GM21526 (cell line): ENCODE data around the gene RNF220.

Source experiments
- ATAC-seq: cut with Tn5 transposase; IDR thresholded peaks from one replicate; pipeline ENCODE4 v1.9.1; 2021; ENCODE audit warnings: moderate library complexity; ENCODE audit not compliant: unreplicated experiment, low FRiP score

Gene RNF220

GRCh38 chr1:44406737-44407429, 1.8 kb downstream of the RNF220 start:
- ATAC-seq, result no peak

GRCh38 chr1:44407430-44408211, 2.6 kb downstream of the RNF220 start:
- ATAC-seq, result no peak

GRCh38 chr1:44408212-44408582, 3.1 kb downstream of the RNF220 start:
- no peak for ATAC-seq

GRCh38 chr1:44408632-44409602, 3.9 kb downstream of the RNF220 start:
- no peak for ATAC-seq

GRCh38 chr1:44409757-44410156, 4.7 kb downstream of the RNF220 start:
- no peak for ATAC-seq

- ATAC-seq, result no peak
Observed at GRCh38 chr1:44411861-44412260, 6.8 kb downstream of the RNF220 start.

- ATAC-seq, result no peak
Observed at GRCh38 chr1:44412601-44413000, 7.5 kb downstream of the RNF220 start.

- ATAC-seq, result no peak
Observed at GRCh38 chr1:44413740-44414139, 8.7 kb downstream of the RNF220 start.

GRCh38 chr1:44415013-44415412, 10.0 kb downstream of the RNF220 start:
- ATAC-seq, result no peak

- ATAC-seq, result no peak
Observed at GRCh38 chr1:44416408-44416807, 11.4 kb downstream of the RNF220 start.

- no peak for ATAC-seq
Observed at GRCh38 chr1:44417351-44418021, 12.4 kb downstream of the RNF220 start.

- ATAC-seq, result no peak
Observed at GRCh38 chr1:44418022-44418673, 13.1 kb downstream of the RNF220 start.

- ATAC-seq, result no peak
Observed at GRCh38 chr1:44419901-44420300, 14.8 kb downstream of the RNF220 start.

- no peak for ATAC-seq
Observed at GRCh38 chr1:44420535-44420934, 15.5 kb downstream of the RNF220 start.

GRCh38 chr1:44421446-44421884, 16.4 kb downstream of the RNF220 start:
- no peak for ATAC-seq

GRCh38 chr1:44422161-44422560, 17.1 kb downstream of the RNF220 start:
- ATAC-seq, result no peak

- no peak for ATAC-seq
Observed at GRCh38 chr1:44423591-44424537, 18.8 kb downstream of the RNF220 start.

- ATAC-seq, result no peak
Observed at GRCh38 chr1:44424747-44425146, 19.7 kb downstream of the RNF220 start.
